Measurements from ENCODE around the gene GMDS. TPM values are rescaled to one million over a fixed set of nuclear protein-coding genes. Genes with fewer than 3 reads are reported as not detected.

The GMDS gene
- total RNA-seq, 4 donors from 2014 or later: 9.5 to 32.8 (median 22.4) TPM

DNA sequence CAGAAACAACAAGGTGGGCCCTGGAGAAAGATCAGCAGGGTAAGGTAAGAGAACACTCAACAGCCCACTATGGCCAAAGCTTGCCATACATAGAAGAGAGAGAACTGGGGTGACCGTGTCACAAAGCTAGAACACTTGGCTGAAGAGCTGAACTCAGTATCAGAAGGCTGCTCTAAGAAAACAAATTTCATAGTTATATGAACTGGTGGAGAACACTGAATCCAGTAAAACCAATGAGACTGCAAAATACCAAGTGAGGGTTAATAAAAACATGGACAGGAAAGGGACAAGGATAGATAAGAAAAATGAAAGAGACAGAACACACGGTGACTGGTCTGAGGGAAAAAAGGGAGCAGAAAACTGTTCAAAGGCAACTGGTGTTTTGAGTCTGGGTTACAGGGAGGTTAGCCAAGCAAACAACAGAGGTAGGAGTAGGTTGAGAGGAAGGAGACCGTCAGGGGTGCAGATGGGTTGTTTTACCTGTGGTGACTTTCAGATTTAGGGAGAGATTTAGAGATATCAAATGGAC, 56.5 kb downstream of the GMDS start:
- Histone ChIP-seq H3K36me3 (no peaks in the 10 kb centered on the region), H3K4me1 (no peaks in the 10 kb centered on the region), H3K9me3 (no peaks in the 10 kb centered on the region), H3K27me3 (no peaks in the 10 kb centered on the region), H3K4me3 (replicated peaks in 1 of 3) (no peak overlapping the region), H3K27ac (no peak overlapping the region)
- intact Hi-C loops (cut with DNase I): no loop called here
- DNase-seq: no peak
- 74% methylated on average over 3 of the region's 3 CpGs for WGBS, 2 donors
- TF ChIP-seq, protein P1, sequence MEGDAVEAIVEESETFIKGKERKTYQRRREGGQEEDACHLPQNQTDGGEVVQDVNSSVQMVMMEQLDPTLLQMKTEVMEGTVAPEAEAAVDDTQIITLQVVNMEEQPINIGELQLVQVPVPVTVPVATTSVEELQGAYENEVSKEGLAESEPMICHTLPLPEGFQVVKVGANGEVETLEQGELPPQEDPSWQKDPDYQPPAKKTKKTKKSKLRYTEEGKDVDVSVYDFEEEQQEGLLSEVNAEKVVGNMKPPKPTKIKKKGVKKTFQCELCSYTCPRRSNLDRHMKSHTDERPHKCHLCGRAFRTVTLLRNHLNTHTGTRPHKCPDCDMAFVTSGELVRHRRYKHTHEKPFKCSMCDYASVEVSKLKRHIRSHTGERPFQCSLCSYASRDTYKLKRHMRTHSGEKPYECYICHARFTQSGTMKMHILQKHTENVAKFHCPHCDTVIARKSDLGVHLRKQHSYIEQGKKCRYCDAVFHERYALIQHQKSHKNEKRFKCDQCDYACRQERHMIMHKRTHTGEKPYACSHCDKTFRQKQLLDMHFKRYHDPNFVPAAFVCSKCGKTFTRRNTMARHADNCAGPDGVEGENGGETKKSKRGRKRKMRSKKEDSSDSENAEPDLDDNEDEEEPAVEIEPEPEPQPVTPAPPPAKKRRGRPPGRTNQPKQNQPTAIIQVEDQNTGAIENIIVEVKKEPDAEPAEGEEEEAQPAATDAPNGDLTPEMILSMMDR (IDR thresholded peaks at IDR 0.05): no peak
- TF ChIP-seq POLR2A (IDR thresholded peaks at IDR 0.05): no peak

DNA sequence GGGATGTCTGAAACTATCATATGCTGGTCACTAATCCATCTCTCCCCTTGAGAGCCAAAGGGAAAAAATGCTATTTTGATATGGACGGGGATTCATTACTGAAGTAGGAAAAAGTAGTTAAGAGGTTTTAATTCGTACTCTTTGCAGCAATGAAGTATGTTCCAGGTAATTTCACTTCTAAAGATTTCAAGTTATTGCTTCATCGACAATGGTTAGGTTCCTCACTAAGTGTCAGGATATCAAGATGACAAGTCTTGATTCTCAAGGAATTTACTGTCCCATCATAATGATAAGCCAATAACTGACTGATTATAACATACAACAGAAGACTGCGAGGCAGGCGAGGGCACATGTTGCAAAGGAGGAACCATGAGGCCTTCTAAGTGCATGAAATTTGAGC, 57.0 kb downstream of the GMDS start:
- Histone ChIP-seq H3K27me3 (no peaks in the 10 kb centered on the region), H3K4me1 (no peaks in the 10 kb centered on the region), H3K4me3 (replicated peaks in 1 of 3) (no peak overlapping the region), H3K9me3 (no peaks in the 10 kb centered on the region), H3K27ac (no peak overlapping the region), H3K36me3 (no peaks in the 10 kb centered on the region)
- 94 to 97% methylated on average over 5 of the region's 5 CpGs for WGBS, 2 donors
- intact Hi-C loops (cut with DNase I): no loop called here
- no peak for DNase-seq
- TF ChIP-seq, protein P1 (IDR thresholded peaks at IDR 0.05): no peak
- TF ChIP-seq POLR2A (IDR thresholded peaks at IDR 0.05): no peak

DNA sequence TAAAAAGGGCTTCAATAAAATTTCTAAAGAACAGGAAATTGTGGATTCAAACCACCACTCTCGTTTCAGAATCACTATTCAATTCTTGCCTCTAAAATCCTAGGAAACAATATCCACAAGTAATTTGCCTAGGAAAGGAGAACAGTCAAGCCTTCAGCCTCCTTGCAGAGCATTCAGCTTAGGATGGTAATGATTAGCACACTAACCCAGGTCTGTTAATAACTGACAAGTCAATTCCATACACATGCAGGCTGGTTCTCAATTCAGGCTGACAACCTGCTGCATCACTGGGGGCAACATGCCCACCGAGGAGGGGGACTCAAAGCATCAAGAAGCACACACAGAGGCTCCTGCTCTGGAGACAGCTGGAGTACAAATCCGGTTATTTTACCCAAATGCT, 57.6 kb downstream of the GMDS start:
- intact Hi-C loops (cut with DNase I): no loop called here
- H3K27ac ChIP-seq: no peak overlapping the region
- 81 to 86% methylated on average over 3 of the region's 3 CpGs for WGBS, 2 donors
- H3K4me1 ChIP-seq: no peaks in the 10 kb centered on the region
- no peak for TF ChIP-seq POLR2A (IDR thresholded peaks at IDR 0.05)
- TF ChIP-seq, protein P1 (IDR thresholded peaks at IDR 0.05): no peak
- no peaks in the 10 kb centered on the region for H3K9me3 ChIP-seq
- no peak for DNase-seq
- H3K4me3 ChIP-seq (replicated peaks in 1 of 3): no peak overlapping the region
- no peaks in the 10 kb centered on the region for H3K27me3 ChIP-seq
- no peaks in the 10 kb centered on the region for H3K36me3 ChIP-seq

DNA sequence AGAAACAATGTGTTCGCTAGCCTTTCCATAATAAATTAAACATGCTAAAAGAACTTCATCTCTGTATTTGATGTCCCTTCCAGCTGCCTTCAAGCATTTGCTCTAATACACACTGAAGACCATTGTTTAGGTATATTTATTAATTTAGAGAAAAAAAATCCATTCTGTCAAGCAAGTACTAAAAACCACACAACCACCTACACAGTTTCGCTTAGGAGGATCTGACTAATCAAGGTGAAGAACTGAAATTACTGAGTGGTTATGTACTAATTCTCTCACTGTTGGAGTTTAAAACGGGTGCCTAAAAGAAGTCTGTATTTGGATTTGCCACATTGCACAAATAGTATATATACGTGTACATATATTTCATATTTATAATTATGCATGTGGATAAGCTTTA, 58.9 kb downstream of the GMDS start:
- WGBS, 2 donors: 94% methylated on average over 4 of the region's 4 CpGs
- H3K4me3 ChIP-seq (replicated peaks in 1 of 3): no peak overlapping the region
- H3K9me3 ChIP-seq: no peaks in the 10 kb centered on the region
- no peak overlapping the region for H3K27ac ChIP-seq
- intact Hi-C loops (cut with DNase I): no loop called here
- no peaks in the 10 kb centered on the region for H3K27me3 ChIP-seq
- TF ChIP-seq, protein P1 (IDR thresholded peaks at IDR 0.05): no peak
- TF ChIP-seq POLR2A (IDR thresholded peaks at IDR 0.05): no peak
- H3K36me3 ChIP-seq: no peaks in the 10 kb centered on the region
- no peaks in the 10 kb centered on the region for H3K4me1 ChIP-seq
- no peak for DNase-seq

DNA sequence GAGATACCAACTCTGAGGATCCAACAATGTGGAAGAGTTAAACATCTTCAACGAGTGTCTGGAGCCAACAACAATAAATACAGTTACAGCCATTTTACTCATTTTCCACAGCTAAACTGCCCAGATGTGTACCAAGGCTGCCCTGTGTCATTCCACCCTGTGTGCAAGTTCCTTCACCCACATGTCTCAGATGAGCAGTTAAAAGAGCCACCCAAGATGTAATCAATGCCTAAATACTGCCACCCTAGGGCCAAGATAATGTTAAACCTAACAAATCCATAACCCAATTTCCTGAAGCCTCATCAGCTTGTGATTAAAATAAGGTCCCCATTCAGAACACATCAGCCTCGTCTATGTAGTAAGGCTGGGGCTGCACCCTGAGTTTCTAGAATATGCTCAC, 59.9 kb downstream of the GMDS start:
- Histone ChIP-seq H3K27me3 (no peaks in the 10 kb centered on the region), H3K4me3 (replicated peaks in 1 of 3) (no peak overlapping the region), H3K27ac (no peak overlapping the region), H3K9me3 (no peaks in the 10 kb centered on the region), H3K36me3 (no peaks in the 10 kb centered on the region), H3K4me1 (no peaks in the 10 kb centered on the region)
- intact Hi-C loops (cut with DNase I): no loop called here
- no peak for TF ChIP-seq POLR2A (IDR thresholded peaks at IDR 0.05)
- TF ChIP-seq, protein P1 (IDR thresholded peaks at IDR 0.05): no peak
- no peak for DNase-seq
- 90 to 95% methylated on average over 2 of the region's 2 CpGs for WGBS, 2 donors
